Endothelial cell of umbilical vein (primary cell): ENCODE measurements around the gene PPTC7. TPM values are rescaled to one million over a fixed set of nuclear protein-coding genes. Genes with fewer than 3 reads are reported as not detected.
A peak's percentile ranks its signal among the peaks of the same experiment; 100 is the strongest.
"Not testable (repeated sequence)": the region's sequence is repeated elsewhere in the genome, so short reads cannot be mapped to it uniquely, and the experiment has no call there.

Experiments
- BruUV-seq: library from RNA; stranded (reverse); fragments of 400-500 nt; replicated peaks from 2 replicates; lab custom pipeline; 2021; lab: Mats Ljungman, UMichigan
- CTCF ChIA-PET: fragments of 300-600, 350-600 bp; sonication (Branson Sonifier 250); formaldehyde crosslinking; loops from one replicate; lab custom pipeline; 2021; ENCODE audit warnings: antibody characterized with exemption, inconsistent platforms; lab: Charles Lee
- POLR2A ChIA-PET: fragments of 300-600, 350-600 bp; sonication (Branson Sonifier 250); formaldehyde crosslinking; loops from one replicate; lab custom pipeline; 2021; ENCODE audit warnings: antibody characterized with exemption, inconsistent platforms; lab: Charles Lee
- DNase-seq: peaks from one replicate; pipeline ENCODE4 v3.0.0-alpha.2; 2011; ENCODE audit warnings: low read depth, low spot score
- FAIRE-seq: peaks from 2 replicates; lab custom pipeline; 2011; peaks lifted over from hg19 to GRCh38; lab: Jason Lieb, UNC
- H2AFZ ChIP-seq: 2 replicates; pipeline ENCODE4 v1.6.0; 2012; ENCODE audit warnings: low read depth, low read length, control low read depth, inconsistent platforms
- H3K27ac ChIP-seq: 2 replicates; pipeline ENCODE4 v1.5.1; 2011; ENCODE audit warnings: low read depth, mild to moderate bottlenecking, control low read depth, low read length, moderate library complexity; ENCODE audit not compliant: insufficient read depth
- H3K27me3 ChIP-seq, 2 experiments: 2 replicates each; pipeline versions ENCODE4 v1.6.0 to v1.6.1; 2011; ENCODE audit warnings: low read length in 2 of 2, mixed read lengths in 1 of 2; ENCODE audit not compliant: control insufficient read depth in 2 of 2, insufficient read depth in 2 of 2
- H3K36me3 ChIP-seq, 2 experiments: 2 replicates in 1 of 2; 3 replicates in 1 of 2; pipeline ENCODE4 v1.5.1; 2011; ENCODE audit warnings: low read length in 2 of 2, mild to moderate bottlenecking in 1 of 2, moderate library complexity in 1 of 2; ENCODE audit not compliant: control insufficient read depth in 2 of 2, insufficient read depth in 2 of 2; ENCODE audit errors: extremely low read depth in 1 of 2
- H3K4me1 ChIP-seq: 3 replicates; pipeline ENCODE4 v1.5.1; 2011; ENCODE audit warnings: mild to moderate bottlenecking, low read length; ENCODE audit not compliant: control insufficient read depth, insufficient read depth; ENCODE audit errors: extremely low read depth
- H3K4me2 ChIP-seq: 2 replicates; pipeline ENCODE4 v1.6.1; 2011; ENCODE audit warnings: low read length, control low read depth, mixed read lengths; ENCODE audit not compliant: insufficient read depth
- H3K4me3 ChIP-seq, 3 experiments: fragments of 200-600 bp in 1 of 3; sonication (generic), shearing (Covaris generic) in 1 of 3; replicated peaks in 1 of 3; 2 replicates each; pipeline ENCODE4 v1.5.1; 2011 to 2016; ENCODE audit warnings: control low read depth in 3 of 3, low read length in 3 of 3, mild to moderate bottlenecking in 2 of 3, inconsistent platforms in 1 of 3, low read depth in 1 of 3, moderate library complexity in 1 of 3; ENCODE audit not compliant: insufficient read depth in 1 of 3
- H3K79me2 ChIP-seq: 2 replicates; pipeline ENCODE4 v1.6.0; 2012; ENCODE audit warnings: low read length, inconsistent platforms; ENCODE audit not compliant: control insufficient read depth, insufficient read depth
- H3K9ac ChIP-seq: replicated peaks from 2 replicates; pipeline ENCODE3; 2011; ENCODE audit warnings: low read length, control low read depth; ENCODE audit not compliant: insufficient read depth; ENCODE audit errors: extremely low read depth
- H3K9me1 ChIP-seq: replicated peaks from 3 replicates; pipeline ENCODE4 v1.6.0; 2011; ENCODE audit warnings: mild to moderate bottlenecking, low read length; ENCODE audit not compliant: control insufficient read depth, insufficient read depth; ENCODE audit errors: extremely low read depth
- H3K9me3 ChIP-seq: replicated peaks from 2 replicates; pipeline ENCODE4 v1.5.1; 2012; ENCODE audit warnings: low read length, inconsistent platforms; ENCODE audit not compliant: control insufficient read depth, insufficient read depth
- H4K20me1 ChIP-seq: replicated peaks from 2 replicates; pipeline ENCODE3; 2011; ENCODE audit warnings: mild to moderate bottlenecking, low read length; ENCODE audit not compliant: control insufficient read depth, insufficient read depth; ENCODE audit errors: extremely low read depth
- FOS ChIP-seq: IDR thresholded peaks from 2 replicates; pipeline ENCODE4 v1.6.1; 2011; ENCODE audit warnings: mild to moderate bottlenecking, low read length, moderate library complexity, borderline replicate concordance; ENCODE audit not compliant: insufficient read depth
- GATA2 ChIP-seq: IDR thresholded peaks from 2 replicates; pipeline ENCODE4 v1.7.0; 2011; ENCODE audit warnings: low read depth, mild to moderate bottlenecking, moderate library complexity, mixed read lengths, low read length; ENCODE audit not compliant: insufficient read length, insufficient read depth
- JUN ChIP-seq: IDR thresholded peaks from 2 replicates; pipeline ENCODE4 v1.6.1; 2011; ENCODE audit warnings: borderline replicate concordance, low read depth; ENCODE audit not compliant: insufficient read length, insufficient read depth
- dilution Hi-C: fragments of 300-500 bp; cut with MboI; formaldehyde crosslinking; loops from one replicate; pipeline ENCODE4 v1.15.0; 2019; ENCODE audit warnings: low sequenced_read_pairs; ENCODE audit not compliant: extremely low pct_ligation_motif_present
- intact Hi-C: fragments of 100-400 bp; cut with micrococcal nuclease; formaldehyde crosslinking; loops from one replicate; pipeline ENCODE4 v1.10.0; 2022
- polyA plus RNA-seq, 4 experiments: library from polyadenylated mRNA; depleted of rRNA in 3 of 4; stranded (reverse) in 3 of 4; unstranded in 1 of 4; fragments of >200 nt; gene quantifications; 2 replicates each; pipeline versions ENCODE4 v1.2.1 to v1.2.3, GENCODE V29; 2011 to 2012; ENCODE audit warnings: missing spikeins in 1 of 4
- total RNA-seq: library from RNA; stranded (reverse); gene quantifications from 2 replicates; pipeline ENCODE4 v1.2.3, GENCODE V29; 2021
- TF ChIP-seq, protein P1 (sequence below): IDR thresholded peaks from 2 replicates; pipeline ENCODE4 v1.6.1; 2011; ENCODE audit not compliant: insufficient read depth, insufficient read length

PPTC7 gene
- total and polyA plus RNA-seq, 2 donors (not counting 3 experiments of a cell fraction or from before 2014, with no cell fraction given): 8.4 to 15.2 TPM

DNA sequence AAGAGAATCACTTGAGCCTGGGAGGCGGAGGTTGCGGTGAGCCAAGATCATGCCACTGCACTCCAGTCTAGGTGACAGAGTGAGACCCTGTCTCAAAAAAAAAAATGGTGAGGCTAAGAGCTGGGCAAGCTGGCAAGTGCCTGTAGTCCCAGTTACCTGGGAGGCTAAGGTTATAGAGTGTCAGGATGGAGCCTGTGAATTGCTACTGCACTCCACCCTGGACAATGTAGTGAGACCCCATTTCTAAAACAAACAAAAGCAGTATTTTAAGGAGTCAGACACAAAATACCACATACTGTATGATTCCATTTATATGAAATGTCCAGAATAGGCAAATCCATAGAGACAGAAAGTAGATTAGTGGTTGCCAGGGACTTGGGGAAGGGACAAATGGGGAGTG lies 4.0 kb upstream of the PPTC7 start:
- DNase-seq, H3K9ac ChIP-seq, H3K27ac ChIP-seq, intact Hi-C loops, dilution Hi-C loops, H3K4me3 ChIP-seq, POLR2A ChIA-PET, H4K20me1 ChIP-seq, H3K9me1 ChIP-seq, H3K79me2 ChIP-seq, FAIRE-seq, H3K36me3 ChIP-seq, BruUV-seq, H2AFZ ChIP-seq, H3K9me3 ChIP-seq, H3K27me3 ChIP-seq, H3K4me2 ChIP-seq: not testable (repeated sequence)
- peaks cover 18% of the 10 kb centered on the region for H3K4me1 ChIP-seq
- CTCF ChIA-PET: interaction anchor here (1.3 to 3.2 kb wide), 2 partner anchors 14 to 301 kb away, joined by 3 to 27 read pairs; no protein-coding TSS in a partner anchor

GRCh38 chr12:110585231-110585799 lies 2.2 kb upstream of the PPTC7 start:
- Histone ChIP-seq H3K27ac (peak overlapping the region; percentile 46), H3K9me1 (no peaks in the 10 kb centered on the region), H2AFZ (peak overlapping the region; percentile 97), H3K9ac (peak overlapping the region; percentile 4), H3K27me3 (no peaks in the 10 kb centered on the region), H3K9me3 (no peaks in the 10 kb centered on the region), H3K36me3 (no peaks in the 10 kb centered on the region), H4K20me1 (no peaks in the 10 kb centered on the region), H3K79me2 (peaks cover 25% of the 10 kb centered on the region), H3K4me2 (peak overlapping the region; percentile 73), H3K4me1 (peaks cover 25% of the 10 kb centered on the region), H3K4me3 (no peak overlapping the region)
- DNase-seq (peak; percentile 47), FAIRE-seq (peak; percentile 96)
- dilution Hi-C loops: no loop called here
- intact Hi-C loops: no loop called here
- no TSS peak for BruUV-seq
- no peak for TF ChIP-seq JUN
- TF ChIP-seq, protein P1, sequence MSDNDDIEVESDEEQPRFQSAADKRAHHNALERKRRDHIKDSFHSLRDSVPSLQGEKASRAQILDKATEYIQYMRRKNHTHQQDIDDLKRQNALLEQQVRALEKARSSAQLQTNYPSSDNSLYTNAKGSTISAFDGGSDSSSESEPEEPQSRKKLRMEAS: peak; percentile 75
- TF ChIP-seq GATA2: peak; percentile 22
- TF ChIP-seq FOS: peak; percentile 30
- POLR2A ChIA-PET: no interaction called here
- CTCF ChIA-PET: interaction anchor here (0.7 to 3.2 kb wide), 6 partner anchors 16 to 136 kb away, joined by 3 to 27 read pairs (median 4); partner anchors contain the start of gene ARPC3
